Hematopoietic multipotent progenitor cell treated with erythropoietin and hydrocortisone succinate and interleukin-3 and kit ligand, for 17 days (in vitro differentiated cells): ENCODE data around the gene HOXB5.

Experiments
- DNase-seq: peaks from one replicate; pipeline ENCODE4 v3.0.0-alpha.2; 2015; ENCODE audit warnings: low spot score

The HOXB5 gene

GRCh38 chr17:48571826-48572417, 21.7 kb downstream of the HOXB5 start:
- DNase-seq: no peak

GRCh38 chr17:48571024-48571818, 22.4 kb downstream of the HOXB5 start:
- DNase-seq: no peak

DNA sequence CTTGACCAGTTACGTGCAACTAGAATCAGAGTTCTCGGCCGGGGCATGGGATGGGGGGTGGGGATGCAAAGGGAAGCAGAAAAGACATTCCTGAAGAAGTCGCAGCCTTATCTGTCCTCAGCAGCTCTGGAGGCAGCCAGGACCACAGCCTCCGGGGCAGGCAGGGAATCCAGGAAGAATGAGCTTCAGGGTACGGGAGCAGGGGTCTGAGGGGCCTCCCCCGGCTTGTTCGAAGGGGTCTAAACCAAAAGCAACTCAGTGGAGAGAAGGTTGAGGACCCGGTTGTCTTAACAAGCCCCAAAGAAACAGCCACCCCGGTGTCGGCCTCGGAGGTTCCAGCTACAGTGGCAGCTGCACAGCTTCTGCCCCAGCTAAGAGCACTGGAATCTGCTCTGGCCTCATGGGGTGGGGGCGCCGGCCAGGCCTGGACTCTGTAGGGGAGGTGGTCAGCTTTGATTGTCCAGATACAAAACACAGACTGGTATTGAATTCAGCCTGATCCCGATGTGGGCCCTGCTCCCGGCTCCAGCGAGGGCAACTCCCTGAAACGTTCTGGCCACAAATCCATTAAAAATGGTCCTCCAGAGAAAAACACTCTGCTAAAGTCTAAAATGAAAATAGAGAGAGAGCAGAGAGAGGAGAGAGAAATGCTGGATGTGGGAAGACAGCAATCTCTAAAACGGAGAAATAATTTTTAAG, 23.1 kb downstream of the HOXB5 start:
- no peak for DNase-seq

- no peak for DNase-seq
These were observed 23.8 kb downstream of the HOXB5 start for GRCh38 chr17:48569674-48570324.

DNA sequence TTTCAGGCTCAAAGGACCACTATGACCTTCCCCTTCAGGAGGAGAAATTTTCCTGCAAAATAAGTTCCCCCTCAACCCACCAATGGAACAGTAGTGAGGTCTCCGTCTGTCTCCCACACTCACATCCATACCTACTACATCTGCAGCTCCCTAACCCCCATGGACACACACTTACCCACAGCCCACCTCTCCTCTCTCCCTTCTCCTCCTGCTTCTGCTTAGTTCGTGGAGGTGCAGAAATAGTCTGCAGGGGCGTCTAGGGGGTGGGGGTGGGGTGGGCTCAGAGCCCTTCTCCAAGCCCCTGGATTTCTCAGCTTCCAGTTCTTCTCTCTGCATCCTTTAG, 24.4 kb downstream of the HOXB5 start:
- DNase-seq: no peak

DNA sequence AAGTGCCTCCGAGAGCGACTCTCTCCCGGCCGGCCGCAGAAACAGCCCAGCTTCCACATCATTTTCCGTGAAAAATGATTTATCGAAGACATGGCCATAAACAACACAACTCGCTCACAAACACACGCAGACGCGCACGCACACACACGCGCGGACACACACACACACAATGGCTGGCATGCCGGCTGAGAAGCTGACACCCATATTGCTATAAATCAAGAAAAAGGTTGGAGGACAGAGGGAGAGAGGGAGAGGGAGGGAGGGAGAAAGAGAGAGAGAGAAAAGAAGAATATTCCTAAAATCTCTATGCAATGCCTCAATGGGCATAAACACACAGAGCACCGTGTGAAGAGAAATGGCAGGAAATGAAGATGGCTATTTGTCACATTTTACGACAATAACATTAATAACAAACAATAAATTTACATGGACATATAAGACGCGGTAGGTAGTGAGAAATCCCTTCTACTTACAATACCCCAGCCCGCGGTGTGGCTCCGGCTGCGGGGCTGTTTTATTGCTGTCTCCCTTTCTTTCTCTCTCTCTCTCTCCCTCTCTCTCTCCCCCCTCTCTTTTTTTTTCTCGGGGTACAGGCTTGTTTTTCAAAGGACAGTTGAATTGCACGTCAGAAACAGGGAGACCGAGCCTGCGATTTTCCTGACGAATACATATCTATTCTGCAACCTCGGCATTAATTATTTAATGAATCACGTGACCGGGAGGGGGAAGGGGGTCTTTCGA, 24.9 kb downstream of the HOXB5 start:
- DNase-seq: no peak

DNA sequence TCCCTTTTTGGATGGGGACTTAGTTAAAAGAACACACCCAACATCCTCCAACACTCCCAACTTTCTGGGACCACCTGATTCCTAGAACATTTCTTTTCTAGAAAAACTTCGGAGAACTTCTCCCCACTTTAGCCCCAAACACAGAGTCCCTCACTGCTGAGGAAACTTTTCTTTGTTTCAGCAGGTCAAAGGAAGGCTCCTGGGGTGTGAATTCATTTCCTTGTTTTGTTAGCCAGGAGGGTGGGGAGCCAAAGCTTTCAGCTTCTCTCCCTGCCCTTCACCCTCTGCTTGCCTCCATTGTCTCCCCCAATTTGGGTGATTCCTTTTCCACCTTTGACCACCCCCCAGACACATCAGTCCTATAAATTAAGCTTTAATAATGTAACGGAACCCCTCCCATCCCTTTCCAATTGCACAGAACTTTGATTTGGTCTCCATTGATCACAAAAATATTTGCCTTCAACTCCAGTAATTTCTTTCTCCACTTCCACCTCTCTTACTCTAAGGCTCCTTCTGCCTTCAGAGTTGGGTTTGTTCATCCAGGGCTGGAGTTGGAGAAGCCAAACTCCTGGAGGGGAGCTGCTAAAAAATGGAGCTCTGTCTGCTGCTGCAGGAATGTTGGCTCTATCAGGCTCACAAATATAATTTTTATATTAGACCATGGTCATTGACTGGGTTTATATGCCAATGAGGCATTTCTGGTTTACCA, 25.8 kb downstream of the HOXB5 start:
- no peak for DNase-seq

DNA sequence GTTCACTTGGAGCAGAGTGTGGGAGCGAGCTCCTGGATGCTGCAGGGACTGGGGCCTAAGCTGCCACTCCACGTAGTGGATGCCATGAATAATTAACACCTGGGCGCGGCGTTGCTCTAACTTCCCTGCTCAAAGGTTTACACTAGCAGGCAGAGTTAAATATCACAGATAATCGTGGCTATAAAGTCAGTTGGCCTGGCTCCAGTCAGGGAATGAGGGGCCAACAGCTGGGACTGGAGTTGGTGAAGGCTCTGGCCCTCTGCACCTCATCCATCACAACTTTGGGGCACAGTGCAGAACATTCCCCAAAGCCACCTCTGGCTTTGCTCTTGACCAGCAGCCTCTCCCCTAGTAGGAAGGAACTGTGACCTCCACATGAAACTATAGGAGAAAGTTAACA, 26.4 kb downstream of the HOXB5 start:
- no peak for DNase-seq

- no peak for DNase-seq
These were observed 26.9 kb downstream of the HOXB5 start for GRCh38 chr17:48566717-48567116.

DNA sequence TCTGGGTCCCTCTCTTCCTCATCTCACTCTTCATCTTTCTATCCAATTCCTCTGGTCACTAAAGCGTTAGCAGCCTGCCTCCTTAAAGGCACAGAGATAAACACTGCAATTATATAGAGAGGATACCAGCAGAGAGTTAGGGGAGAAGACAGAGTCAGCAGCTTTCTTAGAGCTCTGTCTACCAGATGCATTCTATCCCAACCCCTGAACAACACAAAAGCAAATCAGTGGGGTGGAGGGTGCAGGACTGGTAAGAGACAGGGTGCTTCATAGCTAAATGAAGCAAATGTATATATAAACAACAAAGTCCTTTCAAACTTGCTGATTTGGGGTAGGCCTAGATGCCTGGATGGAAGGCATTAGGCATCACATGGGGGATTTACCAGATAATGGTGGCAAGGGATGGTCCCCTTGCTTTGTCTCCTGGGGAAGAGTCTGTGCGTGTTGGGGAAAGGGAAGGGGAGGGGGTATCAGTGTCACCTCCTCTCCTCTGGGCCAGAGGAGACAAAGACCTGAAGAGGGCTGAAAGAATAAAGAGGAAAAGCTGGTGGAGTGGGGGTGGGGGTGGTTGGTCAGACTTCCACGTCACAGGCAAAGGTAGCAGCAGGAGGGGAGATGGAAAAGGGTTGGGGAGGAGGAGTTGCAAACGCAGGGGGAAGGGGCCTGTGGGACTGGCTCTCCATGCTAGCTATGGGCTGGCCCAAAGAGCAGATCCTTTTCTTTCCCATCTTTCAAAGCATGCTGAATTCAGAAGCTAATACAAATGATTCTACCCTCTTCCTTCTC, 27.5 kb downstream of the HOXB5 start:
- DNase-seq: no peak

DNA sequence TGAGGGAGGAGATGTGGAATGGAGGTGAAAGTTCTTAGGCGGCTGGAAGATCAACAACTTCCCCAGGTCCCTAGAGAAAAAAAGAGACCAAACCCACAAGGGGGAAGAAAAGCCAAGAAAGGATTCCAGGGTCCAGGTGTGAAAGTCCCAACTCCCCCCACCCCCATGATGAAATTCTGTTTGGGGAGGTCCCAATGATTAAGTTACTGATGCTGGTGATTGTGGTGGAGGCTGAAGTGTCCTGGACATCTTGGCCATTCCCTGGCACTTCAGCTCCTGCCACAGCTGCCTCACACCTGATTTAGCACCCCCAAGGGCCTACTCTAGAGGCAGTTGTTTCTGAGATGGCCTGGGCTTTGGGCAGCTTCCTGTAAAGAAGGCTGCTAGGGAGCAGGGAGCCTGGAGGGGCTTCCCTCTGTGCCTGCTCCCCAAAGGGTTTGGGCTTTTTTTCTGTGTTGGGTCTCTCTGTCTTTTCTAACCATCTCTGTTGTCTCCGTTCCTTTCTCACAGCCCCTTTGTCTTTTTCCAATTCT, 28.5 kb downstream of the HOXB5 start:
- no peak for DNase-seq

GRCh38 chr17:48564188-48565021, 29.2 kb downstream of the HOXB5 start:
- DNase-seq: no peak

- DNase-seq: no peak
These were observed 29.8 kb downstream of the HOXB5 start for GRCh38 chr17:48563867-48564187.

GRCh38 chr17:48563385-48563838, 30.2 kb downstream of the HOXB5 start:
- no peak for DNase-seq

- no peak for DNase-seq
These were observed 30.6 kb downstream of the HOXB5 start for GRCh38 chr17:48562934-48563333.

- no peak for DNase-seq
These were observed 31.4 kb downstream of the HOXB5 start for GRCh38 chr17:48561884-48562810.

DNA sequence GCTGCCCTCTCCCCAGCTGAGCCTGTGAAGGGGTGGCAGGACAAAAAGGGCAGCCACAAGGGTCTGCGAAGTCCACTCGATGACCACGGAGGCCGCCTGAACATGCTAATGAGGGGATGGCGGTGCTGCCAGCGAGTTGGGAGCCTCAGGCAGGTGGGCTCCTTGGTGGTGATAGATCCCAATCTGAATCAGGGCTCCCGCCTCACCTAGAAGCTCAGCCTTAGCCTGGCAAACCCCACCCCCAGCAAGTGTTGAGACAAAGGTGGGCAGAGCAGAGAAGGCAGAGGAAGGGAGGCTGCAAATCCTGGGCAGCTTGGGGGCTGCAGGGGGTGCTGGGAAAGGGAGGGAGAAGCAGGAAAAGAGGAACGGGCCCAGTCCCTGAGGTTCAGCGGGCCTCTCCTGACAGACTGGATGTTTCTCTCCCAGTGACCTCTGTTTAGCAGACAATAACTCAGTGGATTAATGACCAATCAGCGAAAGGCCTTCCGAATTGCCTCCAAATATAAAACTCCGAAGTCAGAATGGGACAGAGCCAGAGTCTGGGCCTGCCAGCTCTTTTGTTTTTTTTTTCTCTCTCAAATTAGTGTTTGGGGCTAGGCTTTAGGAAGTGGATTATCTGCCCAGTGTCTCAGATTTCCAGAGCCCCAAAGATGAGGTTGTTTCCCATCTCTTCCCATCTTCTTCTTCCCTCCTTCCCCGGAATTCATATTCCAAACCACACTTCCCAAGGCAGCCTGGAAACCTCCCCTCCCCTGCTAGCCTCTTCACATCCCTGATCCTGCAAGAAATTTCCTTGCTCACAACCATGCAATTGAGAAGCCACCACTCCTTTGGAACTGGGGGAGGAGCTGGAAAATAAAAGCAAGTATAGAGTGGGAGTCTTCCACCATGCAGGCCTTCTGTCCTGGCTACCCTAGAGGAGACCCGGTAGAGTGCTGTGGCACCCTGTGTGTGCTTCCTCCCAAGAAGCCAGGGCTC, 33.5 kb downstream of the HOXB5 start:
- DNase-seq: no peak
